ENCODE measurements around the gene MTMR2. TPM values are rescaled to one million over a fixed set of nuclear protein-coding genes. Genes with fewer than 3 reads are reported as not detected.

MTMR2 gene
- total and polyA plus RNA-seq, 10 of the 15 experiments (the other 5 are each of a cell fraction or from before 2014, with no cell fraction given) = 7.6 to 46.6 (median 22.5) TPM

DNA sequence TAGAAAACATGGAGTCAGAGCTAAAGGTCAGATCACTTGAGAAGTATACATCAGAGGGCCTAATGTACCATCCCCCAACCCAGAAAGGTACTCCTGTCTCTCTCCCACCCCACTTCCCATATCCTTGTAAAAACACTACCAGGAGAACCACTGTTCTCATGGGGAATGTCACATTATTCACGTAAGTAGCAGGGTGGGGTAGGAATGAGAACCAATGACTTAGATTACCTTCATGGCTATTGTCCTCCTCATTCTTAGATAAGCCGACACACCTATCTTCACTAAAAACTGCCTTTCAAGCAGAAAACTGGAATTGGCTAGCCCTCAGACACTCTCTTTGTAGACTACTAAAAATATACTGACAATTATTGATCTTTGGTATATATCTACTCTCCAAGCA, 70.0 kb downstream of the MTMR2 start:
- no peak overlapping the region for H3K27ac ChIP-seq (ENCODE audit: control insufficient read depth, insufficient read depth)

More for the DNA sequence above, 70.0 kb downstream of the MTMR2 start:
- ChIA-PET SMC1A (ENCODE audit: uncharacterized antibody, unreplicated experiment) (interaction anchor here (0.6 to 1.2 kb wide), 2 partner anchors 9 to 912 kb away, joined by 3 read pairs; no protein-coding TSS in a partner anchor), RAD21 (ENCODE audit: unreplicated experiment) (no interaction called here), CTCF (interaction anchor here (0.5 to 1.4 kb wide), 2 partner anchors 17 to 25 kb away, joined by 3 to 4 read pairs; no protein-coding TSS in a partner anchor), POLR2A (no interaction called here)
- DNase-seq (ENCODE audit: low read depth, low spot score) (no peak), FAIRE-seq (no peak), ATAC-seq (no peak)
- no peak overlapping the region for H2AFZ ChIP-seq (ENCODE audit: control insufficient read depth, low read depth, low read length)
- no peak overlapping the region for H3K4me2 ChIP-seq (ENCODE audit: control insufficient read depth, insufficient read depth)
- H3K4me1 ChIP-seq (ENCODE audit: control insufficient read depth, insufficient read depth, low read length) = no peaks in the 10 kb centered on the region
- H3K36me3 ChIP-seq (ENCODE audit: control insufficient read depth in 2 of 2, insufficient read depth in 2 of 2, low read length in 1 of 2) = peaks cover 0 to 3% of the 10 kb centered on the region in 2 experiments; a peak in 1 of 4 replicates
- no peaks in the 10 kb centered on the region for H3K27me3 ChIP-seq (replicated peaks in 1 of 2; ENCODE audit: control insufficient read depth in 2 of 2, insufficient read depth in 2 of 2, low read length in 1 of 2)
- no peak overlapping the region for H3K9ac ChIP-seq (ENCODE audit: control insufficient read depth, insufficient read depth, low read length)
- H3K79me2 ChIP-seq (ENCODE audit: control insufficient read depth, insufficient read depth, low read length) = no peaks in the 10 kb centered on the region
- TF ChIP-seq CREM (IDR thresholded peaks at IDR 0.05; ENCODE audit: low read depth) (no peak), BMI1 (IDR thresholded peaks at IDR 0.05; ENCODE audit: borderline replicate concordance) (no peak), RB1 (IDR thresholded peaks at IDR 0.05; ENCODE audit: borderline replicate concordance) (no peak), HCFC1 (IDR thresholded peaks at IDR 0.05; ENCODE audit: low read length) (no peak), ZBED1 (IDR thresholded peaks at IDR 0.05; ENCODE audit: borderline replicate concordance) (no peak)
- TF ChIP-seq, protein P1, sequence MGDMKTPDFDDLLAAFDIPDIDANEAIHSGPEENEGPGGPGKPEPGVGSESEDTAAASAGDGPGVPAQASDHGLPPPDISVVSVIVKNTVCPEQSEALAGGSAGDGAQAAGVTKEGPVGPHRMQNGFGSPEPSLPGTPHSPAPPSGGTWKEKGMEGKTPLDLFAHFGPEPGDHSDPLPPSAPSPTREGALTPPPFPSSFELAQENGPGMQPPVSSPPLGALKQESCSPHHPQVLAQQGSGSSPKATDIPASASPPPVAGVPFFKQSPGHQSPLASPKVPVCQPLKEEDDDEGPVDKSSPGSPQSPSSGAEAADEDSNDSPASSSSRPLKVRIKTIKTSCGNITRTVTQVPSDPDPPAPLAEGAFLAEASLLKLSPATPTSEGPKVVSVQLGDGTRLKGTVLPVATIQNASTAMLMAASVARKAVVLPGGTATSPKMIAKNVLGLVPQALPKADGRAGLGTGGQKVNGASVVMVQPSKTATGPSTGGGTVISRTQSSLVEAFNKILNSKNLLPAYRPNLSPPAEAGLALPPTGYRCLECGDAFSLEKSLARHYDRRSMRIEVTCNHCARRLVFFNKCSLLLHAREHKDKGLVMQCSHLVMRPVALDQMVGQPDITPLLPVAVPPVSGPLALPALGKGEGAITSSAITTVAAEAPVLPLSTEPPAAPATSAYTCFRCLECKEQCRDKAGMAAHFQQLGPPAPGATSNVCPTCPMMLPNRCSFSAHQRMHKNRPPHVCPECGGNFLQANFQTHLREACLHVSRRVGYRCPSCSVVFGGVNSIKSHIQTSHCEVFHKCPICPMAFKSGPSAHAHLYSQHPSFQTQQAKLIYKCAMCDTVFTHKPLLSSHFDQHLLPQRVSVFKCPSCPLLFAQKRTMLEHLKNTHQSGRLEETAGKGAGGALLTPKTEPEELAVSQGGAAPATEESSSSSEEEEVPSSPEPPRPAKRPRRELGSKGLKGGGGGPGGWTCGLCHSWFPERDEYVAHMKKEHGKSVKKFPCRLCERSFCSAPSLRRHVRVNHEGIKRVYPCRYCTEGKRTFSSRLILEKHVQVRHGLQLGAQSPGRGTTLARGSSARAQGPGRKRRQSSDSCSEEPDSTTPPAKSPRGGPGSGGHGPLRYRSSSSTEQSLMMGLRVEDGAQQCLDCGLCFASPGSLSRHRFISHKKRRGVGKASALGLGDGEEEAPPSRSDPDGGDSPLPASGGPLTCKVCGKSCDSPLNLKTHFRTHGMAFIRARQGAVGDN (IDR thresholded peaks at IDR 0.05) = no peak
- H3K4me3 ChIP-seq = no peak overlapping the region
- H4K20me1 ChIP-seq (ENCODE audit: control insufficient read depth, insufficient read depth) = no peaks in the 10 kb centered on the region
- in situ Hi-C loops (cut with MboI) = no loop called here
- intact Hi-C loops (cut with micrococcal nuclease; ENCODE audit: unreplicated experiment) = no loop called here
- H3K9me3 ChIP-seq (replicated peaks; ENCODE audit: control insufficient read depth, insufficient read depth, low read length) = no peaks in the 10 kb centered on the region
- WGBS (ENCODE audit: insufficient coverage, insufficient replicate concordance, low lambda C conversion rate, missing lambda C conversion rate) = 78% methylated on average over 2 of the region's 2 CpGs
- no TSS peak for BruUV-seq (replicated peaks)
